G401.6 (cell line): Measurements from ENCODE around the gene GPR150.

Experiments
- FAIRE-seq: peaks from 2 replicates; lab custom pipeline; 2012; peaks lifted over from hg19 to GRCh38; lab: Jason Lieb, UNC

The GPR150 gene

GRCh38 chr5:95652849-95653248 lies 33.0 kb downstream of the GPR150 start:
- FAIRE-seq: no peak

DNA sequence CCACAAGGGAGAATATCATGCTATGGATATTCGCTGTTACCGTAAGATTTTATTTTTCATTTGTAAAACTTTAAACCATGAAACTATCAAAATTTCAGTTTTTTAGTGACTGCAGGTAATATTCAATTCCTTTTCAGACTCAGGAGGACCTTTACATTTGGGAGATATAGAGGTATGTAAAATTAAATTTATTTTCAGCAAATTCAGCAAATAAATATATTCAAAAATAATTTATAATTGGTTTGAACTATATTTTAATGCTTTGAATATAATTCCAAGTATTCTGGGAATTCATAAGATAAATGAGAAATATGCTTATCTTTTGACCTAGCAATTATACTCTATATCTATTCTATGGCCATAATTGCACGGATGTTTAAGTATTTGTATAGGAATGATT lies 34.3 kb downstream of the GPR150 start:
- FAIRE-seq: no peak

DNA sequence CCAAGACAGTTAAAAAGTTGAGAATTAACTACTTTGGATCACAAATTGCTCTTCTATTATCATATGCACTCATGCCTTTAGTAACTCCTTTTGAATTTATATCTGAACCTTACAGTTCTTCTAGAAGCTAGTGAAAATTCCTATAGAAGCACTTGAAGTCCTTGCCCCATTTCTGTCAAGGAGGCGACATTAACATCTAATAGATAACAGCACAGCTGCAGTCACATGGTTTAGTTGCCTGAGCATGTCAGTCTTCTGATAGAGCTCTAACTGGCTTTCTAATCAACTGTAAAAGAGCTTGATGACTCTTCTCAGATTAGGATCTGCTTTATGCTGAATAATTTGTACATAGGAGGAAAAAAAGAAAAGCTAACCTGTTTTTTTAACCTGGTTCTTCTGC lies 35.7 kb downstream of the GPR150 start:
- FAIRE-seq: no peak

- FAIRE-seq: no peak
Measured at GRCh38 chr5:95660060-95660459, 40.2 kb downstream of the GPR150 start.

DNA sequence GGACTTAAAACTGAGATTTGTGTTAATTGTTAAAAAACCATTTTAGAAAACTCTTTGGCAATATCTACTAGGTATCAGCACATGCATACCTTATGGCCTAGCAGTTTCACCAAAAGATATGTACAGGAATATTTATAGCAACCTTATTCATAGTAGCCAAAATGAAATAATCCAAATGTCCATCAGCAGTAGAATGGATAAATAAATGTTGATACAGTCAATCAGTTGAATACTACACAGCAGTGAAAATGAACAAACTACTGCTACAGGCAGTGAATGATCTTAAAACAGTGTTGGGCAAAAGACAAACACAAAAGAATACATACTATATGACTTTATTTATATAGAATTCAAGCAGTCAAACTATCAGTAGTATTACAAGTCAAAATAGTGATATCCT lies 43.1 kb downstream of the GPR150 start:
- no peak for FAIRE-seq

- peak; percentile 87 for FAIRE-seq
Measured at GRCh38 chr5:95664204-95664786, 44.4 kb downstream of the GPR150 start.

- no peak for FAIRE-seq
Measured at GRCh38 chr5:95667061-95667618, 47.3 kb downstream of the GPR150 start.

GRCh38 chr5:95667678-95668077 lies 47.8 kb downstream of the GPR150 start:
- FAIRE-seq: no peak

DNA sequence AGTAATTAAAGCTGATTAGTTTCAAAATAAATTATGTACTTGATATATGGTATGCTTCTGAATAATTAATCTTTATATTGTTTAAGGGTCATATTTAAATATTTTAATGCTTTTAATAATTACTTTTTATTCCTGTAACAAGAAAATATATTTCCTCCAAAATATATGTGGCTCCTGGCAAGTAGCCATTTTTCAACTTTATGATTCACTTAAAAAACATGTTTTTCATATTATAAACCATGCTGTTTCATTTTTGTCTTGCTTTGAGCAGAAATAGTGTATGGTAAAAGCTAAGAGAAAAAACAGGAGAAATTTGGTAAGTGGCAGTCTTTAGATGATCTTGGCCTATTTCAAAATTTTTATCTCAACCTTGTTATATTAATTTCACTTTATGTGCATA lies 48.3 kb downstream of the GPR150 start:
- no peak for FAIRE-seq

DNA sequence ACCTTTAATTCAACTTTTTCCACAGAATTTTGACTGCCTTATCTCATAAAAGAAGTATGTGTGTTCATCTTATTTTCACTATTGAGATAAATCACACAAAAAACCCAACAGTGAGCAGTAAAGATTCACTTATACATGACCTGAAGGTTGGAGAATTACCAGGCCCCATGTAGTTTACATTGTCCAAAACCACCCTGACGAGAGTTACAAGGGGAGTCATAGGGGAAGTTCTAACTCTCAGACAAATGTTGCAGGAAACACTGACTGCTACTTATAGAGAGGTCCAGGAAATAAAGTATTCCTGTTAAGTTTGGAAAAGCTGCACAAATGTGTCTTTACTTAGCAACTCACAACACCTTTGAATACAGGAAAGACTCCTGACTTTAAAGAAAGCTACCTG lies 48.8 kb downstream of the GPR150 start:
- no peak for FAIRE-seq

DNA sequence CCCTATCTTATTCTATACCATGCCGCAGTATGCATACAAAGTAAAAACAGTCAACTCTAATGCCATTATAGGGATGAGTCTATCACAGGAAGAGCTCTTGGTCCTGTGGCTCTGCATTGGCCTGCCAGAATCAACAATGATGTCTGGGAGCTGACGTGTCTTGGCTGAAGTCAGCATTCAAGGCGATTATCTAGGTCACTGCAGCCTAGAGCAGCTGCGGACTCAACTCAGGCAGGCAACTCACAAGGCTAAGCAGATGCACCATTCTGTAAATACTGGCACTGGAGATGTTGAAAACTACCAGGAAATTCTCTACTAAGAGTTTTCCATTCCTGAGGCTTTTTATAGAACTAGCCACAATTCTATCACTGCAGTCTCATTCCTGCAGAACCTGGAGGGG lies 49.7 kb downstream of the GPR150 start:
- no peak for FAIRE-seq

DNA sequence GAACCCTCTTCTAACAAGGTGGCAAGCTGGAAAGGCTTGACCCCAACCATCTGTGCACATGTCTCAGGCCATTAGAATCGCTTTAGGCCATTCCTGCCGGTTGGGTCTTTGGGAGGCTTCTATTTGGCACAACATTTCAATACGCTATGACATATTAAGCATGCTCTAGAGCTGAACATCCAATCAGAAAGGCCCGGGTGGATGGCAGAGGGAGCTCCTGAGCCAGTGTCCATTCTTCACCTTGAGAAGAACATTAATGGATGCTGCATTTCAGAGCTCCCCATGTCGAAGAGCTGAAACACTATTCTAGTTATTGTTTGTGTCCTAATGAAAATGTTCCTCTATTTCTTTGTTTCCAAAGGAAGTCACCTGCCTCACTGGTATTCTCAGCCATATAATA lies 50.1 kb downstream of the GPR150 start:
- FAIRE-seq: no peak

DNA sequence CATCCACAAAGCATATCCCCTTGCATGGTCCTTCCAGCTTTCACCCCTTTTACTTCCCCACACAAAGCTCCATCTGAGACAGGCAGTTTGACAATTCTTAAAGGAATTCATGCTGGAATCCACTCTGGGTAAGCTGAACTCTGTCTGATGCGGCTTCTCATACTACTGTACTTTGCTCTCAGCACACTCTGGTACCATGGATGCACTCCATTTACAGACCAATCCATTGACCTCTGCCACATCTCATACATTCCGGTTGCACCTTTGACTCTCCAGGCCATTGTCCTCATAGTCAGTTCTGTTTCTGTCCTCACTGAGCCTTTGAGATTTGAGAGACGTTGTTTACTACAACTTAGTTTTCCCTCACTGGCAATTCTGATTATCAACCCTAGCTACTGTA lies 50.7 kb downstream of the GPR150 start:
- FAIRE-seq: no peak
